OCI-LY1 (cell line): ENCODE measurements around the gene MTM1.

Source experiments
- H2AFZ ChIP-seq: fragments of 200-600 bp; sonication (generic), shearing (Covaris generic); 2 replicates; pipeline ENCODE4 v1.6.0; 2014; ENCODE audit warnings: antibody characterized with exemption, mild to moderate bottlenecking, low read length
- H3F3A ChIP-seq: fragments of 200-600 bp; sonication (generic), shearing (Covaris generic); 2 replicates; pipeline ENCODE4 v1.6.0; 2014; ENCODE audit warnings: mild to moderate bottlenecking, antibody characterized with exemption, low read length, moderate library complexity; ENCODE audit not compliant: insufficient read depth
- H3K27ac ChIP-seq: fragments of 200-600 bp; sonication (generic); 2 replicates; pipeline ENCODE4 v1.5.1; 2014; ENCODE audit warnings: low read length, mixed run types, mild to moderate bottlenecking, low read depth; ENCODE audit not compliant: poor library complexity, severe bottlenecking
- H3K27me3 ChIP-seq: fragments of 200-600 bp; sonication (generic); 2 replicates; pipeline ENCODE4 v1.6.0; 2014; ENCODE audit warnings: antibody characterized with exemption, mild to moderate bottlenecking, low read length, moderate library complexity; ENCODE audit not compliant: insufficient read depth
- H3K36me3 ChIP-seq: fragments of 200-600 bp; sonication (generic); 2 replicates; pipeline ENCODE4 v1.6.1; 2014; ENCODE audit warnings: mild to moderate bottlenecking, antibody characterized with exemption, low read length, moderate library complexity, mixed read lengths; ENCODE audit not compliant: insufficient read depth
- H3K4me1 ChIP-seq: fragments of 200-600 bp; sonication (generic); 2 replicates; pipeline ENCODE4 v1.5.1; 2014; ENCODE audit warnings: mild to moderate bottlenecking, low read length, moderate library complexity; ENCODE audit not compliant: insufficient read depth, severe bottlenecking
- H3K4me2 ChIP-seq: fragments of 200-600 bp; sonication (generic), shearing (Covaris generic); 2 replicates; pipeline ENCODE4 v1.6.1; 2014; ENCODE audit warnings: low read length
- H3K4me3 ChIP-seq: fragments of 200-600 bp; sonication (generic); 2 replicates; pipeline ENCODE4 v1.5.1; 2014; ENCODE audit warnings: low read length, low read depth, mild to moderate bottlenecking, mixed read lengths; ENCODE audit not compliant: poor library complexity, severe bottlenecking
- H3K79me2 ChIP-seq: fragments of 200-600 bp; shearing (Covaris generic); 2 replicates; pipeline ENCODE4 v1.6.1; 2016; ENCODE audit warnings: mixed run types, low read length, mixed read lengths; ENCODE audit not compliant: insufficient read depth
- H3K9ac ChIP-seq: fragments of 200-600 bp; sonication (generic), shearing (Covaris generic); 2 replicates; pipeline ENCODE4 v1.6.1; 2014; ENCODE audit warnings: mild to moderate bottlenecking, low read length, mixed read lengths
- H3K9me2 ChIP-seq: fragments of 200-600 bp; sonication (generic), shearing (Covaris generic); 2 replicates; pipeline ENCODE4 v1.6.1; 2014; ENCODE audit warnings: low read depth, mild to moderate bottlenecking, low read length, mixed read lengths
- H3K9me3 ChIP-seq: fragments of 200-600 bp; shearing (Covaris generic); 2 replicates; pipeline ENCODE4 v1.6.1; 2014; ENCODE audit warnings: low read length, mixed read lengths
- H4K20me1 ChIP-seq: fragments of 200-600 bp; sonication (generic), shearing (Covaris generic); 2 replicates; pipeline ENCODE4 v1.6.0; 2016; ENCODE audit warnings: mild to moderate bottlenecking, low read length; ENCODE audit not compliant: insufficient read depth
- CTCF ChIP-seq: fragments of 200-600 bp; sonication (generic), shearing (Covaris generic); IDR thresholded peaks from 2 replicates; pipeline ENCODE4 v1.5.1; 2017; ENCODE audit warnings: mild to moderate bottlenecking, antibody characterized with exemption, low read length, moderate library complexity, mixed read lengths
- EZH2 ChIP-seq: fragments of 200-600 bp; sonication (generic), shearing (Covaris generic); IDR thresholded peaks from 2 replicates; pipeline ENCODE4 v1.8.0; 2017; ENCODE audit warnings: borderline replicate concordance, mixed run types, mild to moderate bottlenecking, antibody characterized with exemption, low read length, moderate library complexity, mixed read lengths

MTM1 gene

DNA sequence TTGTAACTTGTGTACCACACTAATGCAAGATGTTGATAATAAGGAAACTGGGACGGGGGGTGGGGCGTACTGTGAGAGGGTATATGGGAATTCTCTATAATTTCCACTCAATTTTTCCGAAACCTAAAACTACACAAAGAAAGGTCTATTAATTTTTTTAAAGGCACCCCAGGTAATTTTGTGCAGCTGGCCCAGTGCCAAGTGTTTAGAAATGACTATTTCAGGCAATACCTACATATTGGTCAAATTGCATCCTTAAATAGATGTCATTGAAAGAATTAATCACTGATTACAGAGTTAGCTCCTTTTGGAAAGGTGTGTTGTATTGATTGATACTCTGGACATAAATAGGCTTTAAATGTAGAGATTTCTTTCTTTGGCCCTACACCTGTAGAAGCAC lies 114.7 kb downstream of the MTM1 start:
- no peaks in the 10 kb centered on the region for H3K9me3 ChIP-seq

DNA sequence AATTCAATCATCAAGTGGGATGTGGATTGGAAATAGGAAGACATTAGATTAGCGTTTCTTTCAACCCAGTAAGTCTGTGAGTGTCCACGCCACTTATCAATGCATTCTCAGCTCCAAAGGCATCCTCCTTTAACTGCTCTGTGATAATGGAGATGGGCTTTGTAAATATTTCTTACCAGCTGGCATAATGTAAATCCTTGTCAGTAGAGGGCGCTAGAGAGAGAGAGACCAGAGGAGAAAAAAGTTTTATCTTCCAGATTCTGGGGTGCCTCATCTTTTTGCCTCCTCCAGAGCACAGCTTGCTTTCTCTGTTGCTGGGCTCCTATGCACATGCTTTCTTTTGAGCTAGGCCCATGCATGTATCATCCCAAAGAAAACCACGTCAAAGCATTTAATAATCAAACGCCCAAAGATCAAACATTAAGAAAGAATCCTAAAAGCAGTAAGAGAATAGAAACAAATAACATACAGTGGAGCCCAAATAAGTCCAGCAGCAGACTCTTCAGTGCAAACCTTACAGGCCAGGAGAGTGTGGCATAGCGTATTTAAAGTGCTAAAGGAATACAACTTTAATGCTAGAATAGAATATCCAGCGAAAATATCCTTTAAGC lies 115.2 kb downstream of the MTM1 start:
- Histone ChIP-seq H3F3A (no peaks in the 10 kb centered on the region), H3K36me3 (no peaks in the 10 kb centered on the region), H3K27ac (no peak overlapping the region), H4K20me1 (no peaks in the 10 kb centered on the region), H2AFZ (no peak overlapping the region), H3K27me3 (no peaks in the 10 kb centered on the region), H3K4me2 (no peak overlapping the region), H3K4me1 (no peaks in the 10 kb centered on the region), H3K4me3 (no peak overlapping the region), H3K9me3 (no peaks in the 10 kb centered on the region), H3K9ac (no peak overlapping the region), H3K79me2 (no peaks in the 10 kb centered on the region), H3K9me2 (no peaks in the 10 kb centered on the region)
- TF ChIP-seq EZH2 = no peak
- TF ChIP-seq CTCF = peak; percentile 57

More for the DNA sequence above, 114.7 kb downstream of the MTM1 start:
- Histone ChIP-seq H4K20me1 (no peaks in the 10 kb centered on the region), H3K27me3 (no peaks in the 10 kb centered on the region), H3K9me2 (no peaks in the 10 kb centered on the region), H3K27ac (no peak overlapping the region), H2AFZ (no peak overlapping the region), H3F3A (no peaks in the 10 kb centered on the region), H3K4me2 (no peak overlapping the region), H3K4me3 (no peak overlapping the region), H3K36me3 (no peaks in the 10 kb centered on the region), H3K9ac (no peak overlapping the region), H3K79me2 (no peaks in the 10 kb centered on the region), H3K4me1 (no peaks in the 10 kb centered on the region)
- TF ChIP-seq CTCF (no peak), EZH2 (no peak)

- Histone ChIP-seq H3K4me3 (no peak overlapping the region), H2AFZ (no peak overlapping the region), H4K20me1 (no peaks in the 10 kb centered on the region), H3K79me2 (no peaks in the 10 kb centered on the region), H3K27ac (no peak overlapping the region), H3K4me2 (no peak overlapping the region), H3K9me2 (no peaks in the 10 kb centered on the region), H3K4me1 (peaks cover 12% of the 10 kb centered on the region), H3F3A (no peaks in the 10 kb centered on the region), H3K9me3 (no peaks in the 10 kb centered on the region), H3K9ac (no peak overlapping the region), H3K36me3 (no peaks in the 10 kb centered on the region), H3K27me3 (no peaks in the 10 kb centered on the region)
- TF ChIP-seq EZH2 (no peak), CTCF (no peak)
Observed at GRCh38 chrX:150688911-150689451, 120.6 kb downstream of the MTM1 start.
